ENCODE data around the gene GRM8.
A peak's percentile ranks its signal among the peaks of the same experiment; 100 is the strongest.

GRM8 gene

GRCh38 chr7:126529833-126530232 lies 722.9 kb downstream of the GRM8 start:
- DNase-seq (ENCODE audit: low read depth, low spot score), result no peak

GRCh38 chr7:126529254-126529653 lies 723.5 kb downstream of the GRM8 start:
- DNase-seq (ENCODE audit: low read depth, low spot score), result no peak

GRCh38 chr7:126525906-126526305 lies 726.8 kb downstream of the GRM8 start:
- no peak for DNase-seq (ENCODE audit: low read depth, low spot score)

- no peak for DNase-seq (ENCODE audit: low read depth, low spot score)
Observed at GRCh38 chr7:126524967-126525366, 727.8 kb downstream of the GRM8 start.

- no peak for DNase-seq (ENCODE audit: low read depth, low spot score)
Observed at GRCh38 chr7:126511046-126511445, 741.7 kb downstream of the GRM8 start.

- no peak for DNase-seq (ENCODE audit: low read depth, low spot score)
Observed at GRCh38 chr7:126501617-126502016, 751.1 kb downstream of the GRM8 start.

- DNase-seq (ENCODE audit: low read depth, low spot score), result no peak
Observed at GRCh38 chr7:126499481-126499880, 753.3 kb downstream of the GRM8 start.

- no peak for DNase-seq (ENCODE audit: low read depth, low spot score)
Observed at GRCh38 chr7:126495733-126496132, 757.0 kb downstream of the GRM8 start.

- no peak for DNase-seq (ENCODE audit: low read depth, low spot score)
Observed at GRCh38 chr7:126495001-126495400, 757.7 kb downstream of the GRM8 start.

GRCh38 chr7:126493801-126494200 lies 758.9 kb downstream of the GRM8 start:
- no peak for DNase-seq (ENCODE audit: low read depth, low spot score)

GRCh38 chr7:126489874-126490273 lies 762.9 kb downstream of the GRM8 start:
- no peak for DNase-seq (ENCODE audit: low read depth, low spot score)

- no peak for DNase-seq (ENCODE audit: low read depth, low spot score)
Observed at GRCh38 chr7:126487728-126488442, 764.9 kb downstream of the GRM8 start.

GRCh38 chr7:126486806-126487205 lies 765.9 kb downstream of the GRM8 start:
- no peak for DNase-seq (ENCODE audit: low read depth, low spot score)

GRCh38 chr7:126485791-126486190 lies 767.0 kb downstream of the GRM8 start:
- no peak for DNase-seq (ENCODE audit: low read depth, low spot score)

- no peak for DNase-seq (ENCODE audit: low read depth, low spot score)
Observed at GRCh38 chr7:126483972-126484371, 768.8 kb downstream of the GRM8 start.

GRCh38 chr7:126472825-126473224 lies 779.9 kb downstream of the GRM8 start:
- DNase-seq (ENCODE audit: low read depth, low spot score), result no peak

GRCh38 chr7:126462405-126462804 lies 790.3 kb downstream of the GRM8 start:
- no peak for DNase-seq (ENCODE audit: low read depth, low spot score)

GRCh38 chr7:126460664-126461063 lies 792.1 kb downstream of the GRM8 start:
- no peak for DNase-seq (ENCODE audit: low read depth, low spot score)

GRCh38 chr7:126453104-126453503 lies 799.6 kb downstream of the GRM8 start:
- DNase-seq (ENCODE audit: low read depth, low spot score), result no peak

- peak; percentile 45 for DNase-seq (ENCODE audit: low read depth, low spot score)
Observed at GRCh38 chr7:126450269-126450671, 802.5 kb downstream of the GRM8 start.

- DNase-seq (ENCODE audit: low read depth, low spot score), result peak; percentile 33
Observed at GRCh38 chr7:126449611-126450268, 803.0 kb downstream of the GRM8 start.

GRCh38 chr7:126447984-126448383 lies 804.8 kb downstream of the GRM8 start:
- DNase-seq (ENCODE audit: low read depth, low spot score), result no peak

GRCh38 chr7:126445991-126446390 lies 806.8 kb downstream of the GRM8 start:
- DNase-seq (ENCODE audit: low read depth, low spot score), result no peak

Measured in astrocyte of the hippocampus (primary cell).